ENCODE data around the gene ASPSCR1.

Gene ASPSCR1

GRCh38 chr17:82059272-82060000 lies 82.0 kb downstream of the ASPSCR1 start:
- peaks cover 8% of the 10 kb centered on the region for H3K79me2 ChIP-seq (ENCODE audit: control insufficient read depth, insufficient read depth, low read length, unreplicated experiment)
- H3K4me3 ChIP-seq (ENCODE audit: low read depth, low read length): no peak overlapping the region
- no peak overlapping the region for H2AFZ ChIP-seq (ENCODE audit: low read length, unreplicated experiment)
- peaks cover 3% of the 10 kb centered on the region for H3K4me1 ChIP-seq (ENCODE audit: control insufficient read depth, insufficient read depth, low read length, unreplicated experiment)
- H3K27ac ChIP-seq (ENCODE audit: low read depth, low read length): no peak overlapping the region
- peaks cover 4% of the 10 kb centered on the region; the same call in 1 of the 2 replicates for H3K36me3 ChIP-seq (ENCODE audit: insufficient read depth, low read length)
- no peaks in the 10 kb centered on the region for H3K27me3 ChIP-seq (ENCODE audit: insufficient read depth, low read length)

- H3K36me3 ChIP-seq (ENCODE audit: insufficient read depth, low read length): peaks cover 4% of the 10 kb centered on the region; the same call in 1 of the 2 replicates
- H3K27ac ChIP-seq (ENCODE audit: low read depth, low read length): no peak overlapping the region
- peaks cover 6% of the 10 kb centered on the region for H3K4me1 ChIP-seq (ENCODE audit: control insufficient read depth, insufficient read depth, low read length, unreplicated experiment)
- H2AFZ ChIP-seq (ENCODE audit: low read length, unreplicated experiment): no peak overlapping the region
- peaks cover 13% of the 10 kb centered on the region for H3K79me2 ChIP-seq (ENCODE audit: control insufficient read depth, insufficient read depth, low read length, unreplicated experiment)
- H3K4me3 ChIP-seq (ENCODE audit: low read depth, low read length): no peak overlapping the region
- H3K27me3 ChIP-seq (ENCODE audit: insufficient read depth, low read length): no peaks in the 10 kb centered on the region
Observed at GRCh38 chr17:82060001-82060380, 82.6 kb downstream of the ASPSCR1 start.

- Histone ChIP-seq H3K27me3 (ENCODE audit: insufficient read depth, low read length) (no peaks in the 10 kb centered on the region), H3K79me2 (ENCODE audit: control insufficient read depth, insufficient read depth, low read length, unreplicated experiment) (peaks cover 16% of the 10 kb centered on the region), H2AFZ (ENCODE audit: low read length, unreplicated experiment) (no peak overlapping the region), H3K4me3 (ENCODE audit: low read depth, low read length) (no peak overlapping the region), H3K4me1 (ENCODE audit: control insufficient read depth, insufficient read depth, low read length, unreplicated experiment) (peaks cover 6% of the 10 kb centered on the region), H3K36me3 (ENCODE audit: insufficient read depth, low read length) (peaks cover 4% of the 10 kb centered on the region; the same call in 1 of the 2 replicates), H3K27ac (ENCODE audit: low read depth, low read length) (no peak overlapping the region)
Observed at GRCh38 chr17:82060614-82061013, 83.2 kb downstream of the ASPSCR1 start.

- Histone ChIP-seq H3K27me3 (ENCODE audit: insufficient read depth, low read length) (no peaks in the 10 kb centered on the region), H3K4me1 (ENCODE audit: control insufficient read depth, insufficient read depth, low read length, unreplicated experiment) (peaks cover 10% of the 10 kb centered on the region), H3K36me3 (ENCODE audit: insufficient read depth, low read length) (peaks cover 2% of the 10 kb centered on the region; the same call in 1 of the 2 replicates), H2AFZ (ENCODE audit: low read length, unreplicated experiment) (no peak overlapping the region), H3K27ac (ENCODE audit: low read depth, low read length) (no peak overlapping the region), H3K4me3 (ENCODE audit: low read depth, low read length) (no peak overlapping the region), H3K79me2 (ENCODE audit: control insufficient read depth, insufficient read depth, low read length, unreplicated experiment) (peaks cover 22% of the 10 kb centered on the region)
Observed at GRCh38 chr17:82061047-82061925, 83.9 kb downstream of the ASPSCR1 start.

- Histone ChIP-seq H3K27me3 (ENCODE audit: insufficient read depth, low read length) (no peaks in the 10 kb centered on the region), H2AFZ (ENCODE audit: low read length, unreplicated experiment) (no peak overlapping the region), H3K79me2 (ENCODE audit: control insufficient read depth, insufficient read depth, low read length, unreplicated experiment) (peaks cover 22% of the 10 kb centered on the region), H3K27ac (ENCODE audit: low read depth, low read length) (no peak overlapping the region), H3K36me3 (ENCODE audit: insufficient read depth, low read length) (no peaks in the 10 kb centered on the region), H3K4me3 (ENCODE audit: low read depth, low read length) (no peak overlapping the region), H3K4me1 (ENCODE audit: control insufficient read depth, insufficient read depth, low read length, unreplicated experiment) (peaks cover 11% of the 10 kb centered on the region)
Observed at GRCh38 chr17:82062076-82062983, 84.9 kb downstream of the ASPSCR1 start.

DNA sequence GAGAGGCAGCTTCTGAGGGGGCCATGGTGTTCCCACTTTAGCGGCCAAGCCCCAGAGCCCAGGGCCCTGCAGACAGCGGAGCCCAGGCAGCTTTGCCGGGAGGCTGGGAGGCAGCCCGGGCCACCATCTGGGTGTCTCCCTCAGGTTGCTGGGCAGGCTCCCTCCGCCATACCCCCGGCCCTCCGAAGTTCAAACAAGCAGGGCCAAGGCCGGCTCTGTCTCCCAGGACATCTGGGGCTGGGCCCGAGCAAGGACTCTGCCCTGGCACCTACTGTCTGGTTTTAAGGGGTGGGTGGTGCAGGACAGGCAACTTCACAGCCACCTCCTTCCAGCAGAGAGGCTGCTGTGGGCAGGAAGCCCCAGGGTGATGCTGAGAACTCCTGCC lies 85.5 kb downstream of the ASPSCR1 start:
- Histone ChIP-seq H3K27ac (ENCODE audit: low read depth, low read length) (no peak overlapping the region), H3K27me3 (ENCODE audit: insufficient read depth, low read length) (no peaks in the 10 kb centered on the region), H3K36me3 (ENCODE audit: insufficient read depth, low read length) (no peaks in the 10 kb centered on the region), H2AFZ (ENCODE audit: low read length, unreplicated experiment) (no peak overlapping the region), H3K79me2 (ENCODE audit: control insufficient read depth, insufficient read depth, low read length, unreplicated experiment) (peaks cover 22% of the 10 kb centered on the region), H3K4me1 (ENCODE audit: control insufficient read depth, insufficient read depth, low read length, unreplicated experiment) (peaks cover 11% of the 10 kb centered on the region), H3K4me3 (ENCODE audit: low read depth, low read length) (no peak overlapping the region)

GRCh38 chr17:82063424-82064415 lies 86.3 kb downstream of the ASPSCR1 start:
- H2AFZ ChIP-seq (ENCODE audit: low read length, unreplicated experiment): no peak overlapping the region
- peaks cover 11% of the 10 kb centered on the region for H3K4me1 ChIP-seq (ENCODE audit: control insufficient read depth, insufficient read depth, low read length, unreplicated experiment)
- no peaks in the 10 kb centered on the region for H3K36me3 ChIP-seq (ENCODE audit: insufficient read depth, low read length)
- no peaks in the 10 kb centered on the region for H3K27me3 ChIP-seq (ENCODE audit: insufficient read depth, low read length)
- no peak overlapping the region for H3K27ac ChIP-seq (ENCODE audit: low read depth, low read length)
- H3K79me2 ChIP-seq (ENCODE audit: control insufficient read depth, insufficient read depth, low read length, unreplicated experiment): peaks cover 22% of the 10 kb centered on the region
- peak overlapping the region; percentile 95; the same call in 1 of the 2 replicates for H3K4me3 ChIP-seq (ENCODE audit: low read depth, low read length)

- Histone ChIP-seq H3K27ac (ENCODE audit: low read depth, low read length) (no peak overlapping the region), H3K4me3 (ENCODE audit: low read depth, low read length) (peak overlapping the region; percentile 95), H3K36me3 (ENCODE audit: insufficient read depth, low read length) (no peaks in the 10 kb centered on the region), H3K27me3 (ENCODE audit: insufficient read depth, low read length) (no peaks in the 10 kb centered on the region), H3K79me2 (ENCODE audit: control insufficient read depth, insufficient read depth, low read length, unreplicated experiment) (peaks cover 22% of the 10 kb centered on the region), H3K4me1 (ENCODE audit: control insufficient read depth, insufficient read depth, low read length, unreplicated experiment) (peaks cover 11% of the 10 kb centered on the region), H2AFZ (ENCODE audit: low read length, unreplicated experiment) (no peak overlapping the region)
Observed at GRCh38 chr17:82064433-82065192, 87.2 kb downstream of the ASPSCR1 start.

DNA sequence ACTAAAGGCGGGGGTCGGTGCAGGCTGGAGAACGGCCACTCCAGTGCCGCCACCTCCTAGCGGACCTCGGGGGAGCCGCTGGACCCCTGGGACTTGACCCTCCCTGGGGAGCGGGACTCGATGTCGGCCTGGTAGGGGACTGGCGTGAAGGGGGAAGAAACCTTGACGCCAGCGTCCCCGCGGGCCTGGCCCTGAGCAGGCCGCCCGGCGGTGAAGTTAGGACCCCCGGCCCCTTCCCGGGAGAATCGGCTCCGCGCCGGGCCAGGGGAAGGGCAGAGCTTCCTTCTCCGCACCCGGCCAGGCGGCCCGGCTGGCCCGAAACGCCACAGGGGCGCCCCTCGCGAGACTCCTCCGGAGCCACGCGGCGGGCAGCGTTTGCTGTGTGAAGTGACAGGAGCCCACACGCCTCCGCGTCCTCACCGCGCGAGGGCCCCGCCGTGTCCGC lies 87.8 kb downstream of the ASPSCR1 start:
- Histone ChIP-seq H3K4me1 (ENCODE audit: control insufficient read depth, insufficient read depth, low read length, unreplicated experiment) (peaks cover 11% of the 10 kb centered on the region), H3K79me2 (ENCODE audit: control insufficient read depth, insufficient read depth, low read length, unreplicated experiment) (peaks cover 22% of the 10 kb centered on the region), H3K4me3 (ENCODE audit: low read depth, low read length) (peak overlapping the region; percentile 95), H3K27me3 (ENCODE audit: insufficient read depth, low read length) (no peaks in the 10 kb centered on the region), H2AFZ (ENCODE audit: low read length, unreplicated experiment) (no peak overlapping the region), H3K27ac (ENCODE audit: low read depth, low read length) (no peak overlapping the region), H3K36me3 (ENCODE audit: insufficient read depth, low read length) (no peaks in the 10 kb centered on the region)
